DND-41 (cell line): Measurements from ENCODE around the gene TSPAN3.

ENCODE experiments used
- CTCF ChIP-seq: IDR thresholded peaks from 2 replicates; pipeline ENCODE4 v1.5.1; 2012; ENCODE audit warnings: borderline replicate concordance, low read length, moderate library complexity, mild to moderate bottlenecking; ENCODE audit not compliant: poor library complexity, severe bottlenecking; ENCODE audit errors: extremely low read depth
- EZH2 ChIP-seq: IDR thresholded peaks from 3 replicates; pipeline ENCODE4 v1.6.1; 2012; ENCODE audit warnings: borderline replicate concordance, low read depth, mild to moderate bottlenecking, moderate library complexity, low read length, inconsistent platforms; ENCODE audit not compliant: severe bottlenecking

GRCh38 chr15:77074350-77074749 lies 3.4 kb upstream of the TSPAN3 start:
- no peak for TF ChIP-seq CTCF
- no peak for TF ChIP-seq EZH2
